CD8-positive, alpha-beta memory T cell (primary cell): Measurements from ENCODE around the gene SOCS7. TPM values are rescaled to one million over a fixed set of nuclear protein-coding genes. Genes with fewer than 3 reads are reported as not detected.
A peak's percentile ranks its signal among the peaks of the same experiment; 100 is the strongest.

ENCODE experiments used
- CTCF ChIA-PET: fragments of 350-600 bp; sonication (Branson Sonifier 250); formaldehyde crosslinking; loops from one replicate; lab custom pipeline; 2021; ENCODE audit warnings: antibody characterized with exemption; lab: Charles Lee
- POLR2A ChIA-PET: fragments of 350-600 bp; sonication (Branson Sonifier 250); formaldehyde crosslinking; loops from one replicate; lab custom pipeline; 2021; ENCODE audit warnings: antibody characterized with exemption; lab: Charles Lee
- DNase-seq, 5 donors: peaks; one replicate each; pipeline versions ENCODE4 v3.0.0 to v3.0.0-alpha.2; 2020 to 2022; ENCODE audit warnings: mixed read lengths in 1 of 5
- H3K27ac ChIP-seq: one replicate; pipeline ENCODE4 v1.7.0; 2013; ENCODE audit warnings: low read depth, mild to moderate bottlenecking, low read length, moderate library complexity
- H3K27me3 ChIP-seq: 2 replicates; pipeline ENCODE4 v1.7.0; 2013; ENCODE audit warnings: low read length, mild to moderate bottlenecking; ENCODE audit not compliant: insufficient read depth, poor library complexity, severe bottlenecking
- H3K36me3 ChIP-seq: 2 replicates; pipeline ENCODE4 v1.7.0; 2013; ENCODE audit warnings: mild to moderate bottlenecking, low read length, moderate library complexity; ENCODE audit not compliant: insufficient read depth
- H3K4me1 ChIP-seq: 2 replicates; pipeline ENCODE4 v1.7.0; 2013; ENCODE audit warnings: mild to moderate bottlenecking, low read length, moderate library complexity; ENCODE audit not compliant: insufficient read depth
- H3K4me3 ChIP-seq: 2 replicates; pipeline ENCODE4 v1.7.0; 2013; ENCODE audit warnings: mild to moderate bottlenecking, low read length
- H3K9me3 ChIP-seq: 2 replicates; pipeline ENCODE4 v1.7.0; 2013; ENCODE audit warnings: mild to moderate bottlenecking, low read length
- H3K27ac Mint-ChIP-seq, 8 donors: one replicate each; pipeline ENCODE4 v1.8.0; 2020 to 2021; ENCODE audit warnings: mixed read lengths in 8 of 8, mild to moderate bottlenecking in 6 of 8, inconsistent platforms in 3 of 8, moderate library complexity in 3 of 8
- H3K27me3 Mint-ChIP-seq, 2 donors: one replicate each; pipeline ENCODE4 v1.8.0; 2020 to 2021; ENCODE audit warnings: mixed read lengths in 2 of 2, mild to moderate bottlenecking in 1 of 2, moderate library complexity in 1 of 2
- H3K36me3 Mint-ChIP-seq, 3 donors: one replicate each; pipeline ENCODE4 v1.8.0; 2020 to 2021; ENCODE audit warnings: mixed read lengths in 3 of 3, inconsistent platforms in 1 of 3, mild to moderate bottlenecking in 1 of 3
- H3K4me1 Mint-ChIP-seq, 3 donors: one replicate each; pipeline ENCODE4 v1.8.0; 2020 to 2021; ENCODE audit warnings: mixed read lengths in 3 of 3, inconsistent platforms in 1 of 3, mild to moderate bottlenecking in 1 of 3
- H3K4me3 Mint-ChIP-seq, 7 donors: one replicate each; pipeline ENCODE4 v1.8.0; 2020 to 2021; ENCODE audit warnings: mixed read lengths in 7 of 7, mild to moderate bottlenecking in 6 of 7, moderate library complexity in 4 of 7, inconsistent platforms in 2 of 7
- H3K9me3 Mint-ChIP-seq, 5 donors: one replicate each; pipeline ENCODE4 v1.8.0; 2020 to 2022; ENCODE audit warnings: mixed read lengths in 5 of 5, mild to moderate bottlenecking in 3 of 5, moderate library complexity in 2 of 5, inconsistent platforms in 1 of 5
- polyA plus RNA-seq: library from polyadenylated mRNA; unstranded; fragments of 300-500 nt; fragmentation: Illumina TruSeq; gene quantifications from one replicate; pipeline ENCODE4 v1.2.3, GENCODE V29; 2021
- total RNA-seq, 2 experiments: library from RNA; stranded (reverse); gene quantifications; one replicate each; pipeline ENCODE4 v1.2.3, GENCODE V29; 2021

SOCS7 gene
- total and polyA plus RNA-seq, 3 experiments from 2014 or later, result 0.98 to 23.7 (median 22.0) TPM

- Mint-ChIP-seq H3K4me3 (peak within 1 kb of the TSS; percentile 64 to 89 (median 71)), H3K27ac (peak within 1 kb of the TSS in 5 of 8 donors; percentile 11 to 88 (median 39)), H3K27me3 (peaks cover 25 to 55% of the 10 kb centered on the region in 2 donors), H3K36me3 (no peaks in the 10 kb centered on the region), H3K9me3 (no peaks in the 10 kb centered on the region), H3K4me1 (peaks cover 6 to 20% (median 9%) of the 10 kb centered on the region in 3 donors)
- Histone ChIP-seq H3K4me3 (peak within 1 kb of the TSS; percentile 50), H3K4me1 (peaks cover 9% of the 10 kb centered on the region), H3K27me3 (peaks cover 5% of the 10 kb centered on the region), H3K36me3 (no peaks in the 10 kb centered on the region), H3K9me3 (no peaks in the 10 kb centered on the region), H3K27ac (no peak within 1 kb of the TSS)
- POLR2A ChIA-PET, result no interaction called here
- CTCF ChIA-PET, result interaction anchor here (2.0 kb wide), 1 partner anchor 79 kb away, joined by 5 read pairs; no protein-coding TSS in a partner anchor
- DNase-seq, result peak; percentile 24 to 57 (median 31)
Measured at GRCh38 chr17:38428112-38428642, 76.5 kb downstream of the SOCS7 start, which contains the start of gene ARHGAP23. ARHGAP23 (plus strand) TSS chr17:38428464; CDS start chr17:38428486, 22 bp downstream.

- ChIA-PET CTCF (interaction anchor here (0.8 to 2.0 kb wide), 2 partner anchors 14 to 79 kb away, joined by 3 to 5 read pairs; no protein-coding TSS in a partner anchor), POLR2A (no interaction called here)
- Mint-ChIP-seq H3K4me3 (peak overlapping the region in 5 of 7 donors; percentile 42 to 89 (median 71)), H3K27ac (peak overlapping the region in 1 of 8 donors; percentile 88), H3K4me1 (peaks cover 6 to 20% (median 9%) of the 10 kb centered on the region in 3 donors), H3K27me3 (peaks cover 20 to 56% of the 10 kb centered on the region in 2 donors), H3K36me3 (no peaks in the 10 kb centered on the region), H3K9me3 (no peaks in the 10 kb centered on the region)
- peak overlapping the region; percentile 22 for H3K4me3 ChIP-seq
- H3K9me3 ChIP-seq, result no peaks in the 10 kb centered on the region
- peak in 1 of 5 donors; percentile 10 for DNase-seq
- H3K27ac ChIP-seq, result no peak overlapping the region
- H3K36me3 ChIP-seq, result no peaks in the 10 kb centered on the region
- peaks cover 9% of the 10 kb centered on the region for H3K4me1 ChIP-seq
- peaks cover 5% of the 10 kb centered on the region for H3K27me3 ChIP-seq
Measured at GRCh38 chr17:38428643-38429371, 77.2 kb downstream of the SOCS7 start.

DNA sequence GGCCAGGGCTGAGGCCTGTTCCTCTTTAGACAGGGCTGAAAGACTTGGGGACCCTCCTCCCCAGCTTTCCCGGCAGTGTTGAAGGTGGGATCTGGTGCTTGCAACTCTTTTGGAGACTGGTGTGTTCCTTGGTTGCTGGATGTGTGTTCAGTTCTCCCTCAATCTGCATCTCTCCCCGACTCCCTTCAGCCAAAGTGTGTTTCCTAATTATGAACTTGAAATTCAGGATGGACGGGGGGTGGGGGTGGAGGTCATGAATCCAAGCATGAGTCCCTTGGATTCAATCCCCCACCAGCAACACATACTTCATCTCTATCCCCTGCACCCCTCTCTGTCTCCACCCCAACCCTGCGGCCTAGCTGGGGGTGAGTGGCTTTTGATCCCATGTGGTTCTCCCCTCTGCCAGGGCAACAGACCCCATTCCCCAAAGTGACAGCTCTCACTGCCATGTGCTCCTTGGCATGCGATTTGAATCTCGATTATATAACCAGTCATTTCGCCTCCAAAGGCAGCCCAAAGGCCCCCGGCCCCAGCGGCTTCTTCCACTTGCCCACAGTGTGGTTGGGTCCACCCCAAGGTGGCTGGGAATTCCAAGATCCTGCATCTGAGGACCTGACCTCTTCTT is 77.9 kb downstream of the SOCS7 start:
- H3K27me3 Mint-ChIP-seq, result peaks cover 18 to 48% of the 10 kb centered on the region in 2 donors
- ChIA-PET CTCF (interaction anchor here (0.8 to 2.0 kb wide), 2 partner anchors 15 to 80 kb away, joined by 3 to 5 read pairs; no protein-coding TSS in a partner anchor), POLR2A (no interaction called here)
- peaks cover 9% of the 10 kb centered on the region for H3K4me1 ChIP-seq
- no peaks in the 10 kb centered on the region for H3K36me3 Mint-ChIP-seq
- no peak for DNase-seq
- no peak overlapping the region for H3K4me3 ChIP-seq
- no peaks in the 10 kb centered on the region for H3K36me3 ChIP-seq
- H3K27ac ChIP-seq, result no peak overlapping the region
- H3K4me3 Mint-ChIP-seq, result peak overlapping the region; percentile 42 to 89 (median 67)
- peaks cover 5% of the 10 kb centered on the region for H3K27me3 ChIP-seq
- H3K4me1 Mint-ChIP-seq, result peaks cover 6 to 20% (median 9%) of the 10 kb centered on the region in 3 donors
- peak overlapping the region in 3 of 8 donors; percentile 15 to 88 (median 54) for H3K27ac Mint-ChIP-seq
- no peaks in the 10 kb centered on the region for H3K9me3 Mint-ChIP-seq
- no peaks in the 10 kb centered on the region for H3K9me3 ChIP-seq

DNA sequence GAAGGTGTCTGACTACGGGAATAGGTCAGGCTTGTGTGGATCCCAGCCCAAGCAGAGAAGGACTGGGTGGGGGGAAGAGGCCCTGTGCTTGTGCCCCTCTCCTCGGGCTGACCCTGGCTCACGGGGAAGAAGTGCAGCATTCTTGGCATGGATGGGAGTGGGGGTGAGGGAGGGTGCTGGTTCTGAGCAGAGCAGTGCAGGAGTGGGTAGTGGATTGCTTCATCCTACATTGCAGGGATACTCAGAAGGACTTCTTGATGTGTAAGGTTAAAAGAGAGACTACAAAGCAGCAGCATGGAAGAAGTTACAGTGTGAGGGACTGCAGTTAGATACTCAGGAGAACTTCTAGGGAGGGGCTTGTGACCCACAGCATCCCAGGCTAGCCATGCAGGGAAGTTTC is 78.7 kb downstream of the SOCS7 start:
- H3K9me3 ChIP-seq, result no peaks in the 10 kb centered on the region
- no peak overlapping the region for H3K4me3 ChIP-seq
- ChIA-PET CTCF (interaction anchor here (0.5 kb wide), 1 partner anchor 84 kb away, joined by 3 read pairs; no protein-coding TSS in a partner anchor), POLR2A (no interaction called here)
- no peaks in the 10 kb centered on the region for H3K9me3 Mint-ChIP-seq
- H3K36me3 ChIP-seq, result no peaks in the 10 kb centered on the region
- peaks cover 9% of the 10 kb centered on the region for H3K4me1 ChIP-seq
- peaks cover 5% of the 10 kb centered on the region for H3K27me3 ChIP-seq
- H3K4me3 Mint-ChIP-seq, result peak overlapping the region in 6 of 7 donors; percentile 59 to 81 (median 69)
- peaks cover 14 to 45% of the 10 kb centered on the region in 2 donors for H3K27me3 Mint-ChIP-seq
- H3K4me1 Mint-ChIP-seq, result peaks cover 6 to 20% (median 9%) of the 10 kb centered on the region in 3 donors
- no peak overlapping the region for H3K27ac ChIP-seq
- no peak for DNase-seq
- no peaks in the 10 kb centered on the region for H3K36me3 Mint-ChIP-seq
- H3K27ac Mint-ChIP-seq, result peak overlapping the region in 3 of 8 donors; percentile 15 to 51 (median 47)

DNA sequence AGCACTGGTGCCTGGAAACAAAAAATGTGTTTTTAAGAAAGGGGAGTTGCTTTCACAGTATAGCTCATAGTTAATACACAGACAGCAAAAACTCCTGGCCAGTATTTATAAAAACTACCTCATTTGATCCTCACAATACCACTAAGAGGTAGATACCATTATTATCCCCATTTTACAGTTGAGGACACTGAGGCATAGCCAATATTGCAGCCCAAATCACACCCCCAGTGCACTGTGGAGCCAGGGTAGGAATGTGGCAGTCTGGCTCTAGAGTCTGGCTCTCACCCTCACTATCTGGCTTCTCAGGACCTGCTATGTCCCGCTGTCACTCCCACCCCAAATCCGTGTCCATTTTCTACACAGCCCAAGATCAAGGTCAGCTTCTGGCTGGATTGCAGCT is 79.2 kb downstream of the SOCS7 start:
- H3K36me3 ChIP-seq, result no peaks in the 10 kb centered on the region
- ChIA-PET CTCF (interaction anchor here (0.5 kb wide), 1 partner anchor 85 kb away, joined by 3 read pairs; no protein-coding TSS in a partner anchor), POLR2A (no interaction called here)
- H3K36me3 Mint-ChIP-seq, result no peaks in the 10 kb centered on the region
- H3K27ac ChIP-seq, result no peak overlapping the region
- no peak overlapping the region for H3K4me3 ChIP-seq
- peaks cover 9% of the 10 kb centered on the region for H3K4me1 ChIP-seq
- peaks cover 6 to 20% (median 9%) of the 10 kb centered on the region in 3 donors for H3K4me1 Mint-ChIP-seq
- peaks cover 5% of the 10 kb centered on the region for H3K27me3 ChIP-seq
- no peaks in the 10 kb centered on the region for H3K9me3 Mint-ChIP-seq
- DNase-seq, result no peak
- H3K4me3 Mint-ChIP-seq, result peak overlapping the region in 2 of 7 donors; percentile 12 to 64
- peaks cover 12 to 41% of the 10 kb centered on the region in 2 donors for H3K27me3 Mint-ChIP-seq
- H3K27ac Mint-ChIP-seq, result peak overlapping the region in 1 of 8 donors; percentile 5
- no peaks in the 10 kb centered on the region for H3K9me3 ChIP-seq

DNA sequence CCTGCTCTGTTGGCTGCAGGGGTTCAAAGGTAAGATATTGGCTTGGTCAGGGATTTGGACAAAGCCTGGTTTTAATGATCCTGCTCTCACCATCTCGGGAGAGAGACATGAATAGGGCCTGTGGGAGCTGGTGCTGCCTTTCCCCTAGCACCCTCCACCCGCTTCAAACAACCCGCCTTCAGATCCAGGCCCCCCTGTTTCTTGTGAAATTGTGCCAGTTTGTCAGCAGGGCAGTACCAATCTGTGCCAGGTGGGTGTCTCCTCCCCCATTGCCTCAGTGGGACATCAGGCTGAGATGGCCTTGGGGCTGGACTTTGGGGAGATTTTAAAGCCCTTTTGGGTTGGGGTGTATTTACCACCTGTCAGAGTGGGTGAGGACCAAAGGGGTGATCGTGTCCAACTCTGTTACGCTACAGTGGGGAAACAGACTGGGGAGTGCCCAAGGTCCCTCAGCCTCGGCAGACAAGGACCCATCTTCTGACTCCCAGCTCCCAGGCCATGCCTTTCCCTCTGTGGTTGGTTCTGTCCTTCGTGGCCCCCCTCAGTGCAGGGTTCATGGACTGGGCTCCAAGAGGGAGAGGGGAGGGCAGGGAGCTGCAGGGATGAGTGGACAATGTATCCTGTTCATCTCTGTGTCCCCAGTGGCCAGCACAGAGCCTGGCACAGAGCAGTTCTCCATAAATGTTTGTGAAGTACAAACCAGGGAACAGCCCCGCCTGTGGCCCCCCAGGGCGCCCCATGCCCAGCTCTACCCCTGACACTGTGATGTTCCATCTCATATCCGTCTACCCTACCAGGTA is 79.9 kb downstream of the SOCS7 start:
- Histone ChIP-seq H3K9me3 (no peaks in the 10 kb centered on the region), H3K36me3 (no peaks in the 10 kb centered on the region), H3K27ac (no peak overlapping the region), H3K4me1 (peaks cover 9% of the 10 kb centered on the region), H3K4me3 (no peak overlapping the region), H3K27me3 (peaks cover 5% of the 10 kb centered on the region)
- Mint-ChIP-seq H3K27me3 (peaks cover 11 to 37% of the 10 kb centered on the region in 2 donors), H3K4me1 (peaks cover 6 to 20% (median 9%) of the 10 kb centered on the region in 3 donors), H3K36me3 (no peaks in the 10 kb centered on the region), H3K4me3 (peak overlapping the region in 1 of 7 donors; percentile 12), H3K9me3 (no peaks in the 10 kb centered on the region), H3K27ac (no peak overlapping the region)
- POLR2A ChIA-PET, result no interaction called here
- CTCF ChIA-PET, result interaction anchor here (1.1 kb wide), 1 partner anchor 10 kb away, joined by 3 read pairs; no protein-coding TSS in a partner anchor
- no peak for DNase-seq

GRCh38 chr17:38434178-38434665 is 82.6 kb downstream of the SOCS7 start:
- Histone ChIP-seq H3K27me3 (no peaks in the 10 kb centered on the region), H3K27ac (no peak overlapping the region), H3K4me1 (no peaks in the 10 kb centered on the region), H3K9me3 (no peaks in the 10 kb centered on the region), H3K4me3 (no peak overlapping the region), H3K36me3 (no peaks in the 10 kb centered on the region)
- no peak for DNase-seq
- ChIA-PET POLR2A (no interaction called here), CTCF (interaction anchor here (1.3 kb wide), 1 partner anchor 17 kb away, joined by 3 read pairs; no protein-coding TSS in a partner anchor)
- H3K27me3 Mint-ChIP-seq, result peaks cover 6 to 26% of the 10 kb centered on the region in 2 donors
- no peaks in the 10 kb centered on the region for H3K9me3 Mint-ChIP-seq
- H3K27ac Mint-ChIP-seq, result no peak overlapping the region
- no peaks in the 10 kb centered on the region for H3K36me3 Mint-ChIP-seq
- H3K4me3 Mint-ChIP-seq, result peak overlapping the region in 1 of 7 donors; percentile 51
- peaks cover 0 to 5% (median 3%) of the 10 kb centered on the region in 3 donors for H3K4me1 Mint-ChIP-seq
